GM18507 (cell line): ENCODE measurements around the gene ZFX.

Source experiments
- DNase-seq: peaks from one replicate; pipeline ENCODE4 v3.0.0; 2011; ENCODE audit warnings: low read depth; ENCODE audit not compliant: insufficient read length; ENCODE audit errors: extremely low spot score
- FAIRE-seq: peaks from 2 replicates; lab custom pipeline; 2011; peaks lifted over from hg19 to GRCh38; lab: Jason Lieb, UNC

The ZFX gene

DNA sequence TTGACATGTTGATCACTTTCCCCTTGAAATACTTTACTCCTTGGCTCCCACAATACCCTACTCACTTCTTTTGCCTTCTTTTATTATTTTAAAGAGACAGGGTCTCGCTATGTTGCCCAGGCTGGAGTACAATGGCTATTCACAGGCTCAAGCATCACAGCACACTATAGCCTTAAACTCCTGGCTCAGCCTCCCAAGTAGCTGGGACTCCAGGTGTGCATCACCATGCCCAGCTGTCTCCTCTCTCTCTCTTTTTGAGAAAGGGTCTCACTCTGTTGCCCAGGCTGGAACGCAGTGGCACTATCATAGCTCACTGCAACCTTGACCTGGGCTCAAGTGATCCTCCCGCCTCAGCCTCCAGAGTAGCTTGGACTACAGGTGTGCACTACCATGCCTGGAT is 112.8 kb downstream of the ZFX start:
- no peak for FAIRE-seq

DNA sequence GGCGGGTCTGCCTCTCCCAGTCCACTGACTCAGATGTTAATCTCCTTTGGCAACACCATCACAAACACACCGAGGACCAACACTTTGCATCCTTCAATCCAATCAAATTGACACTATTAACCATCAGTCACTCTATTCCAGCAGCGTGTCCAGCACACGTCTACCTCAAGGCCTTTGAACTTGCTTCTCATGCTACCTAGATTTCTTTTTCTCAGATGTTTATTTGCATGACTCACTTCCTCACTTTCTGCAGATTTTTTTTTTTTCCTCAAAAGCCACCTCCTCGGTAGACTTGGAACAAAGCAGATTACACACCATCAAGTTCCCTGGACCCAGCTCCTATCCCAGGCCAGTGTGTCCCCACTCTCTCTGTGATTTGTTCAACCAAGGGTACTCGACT is 114.9 kb downstream of the ZFX start:
- no peak for DNase-seq
- FAIRE-seq: no peak

More for the DNA sequence above, 112.8 kb downstream of the ZFX start:
- DNase-seq: no peak
